Left kidney (tissue), 8 donors: ENCODE data around the gene LRRC30. TPM values are rescaled to one million over a fixed set of nuclear protein-coding genes. Genes with fewer than 3 reads are reported as not detected.
"Not testable (repeated sequence)": the region's sequence is repeated elsewhere in the genome, so short reads cannot be mapped to it uniquely, and the experiment has no call there.

Experiments
- DNase-seq: peaks from one replicate; pipeline ENCODE4 v3.0.0-alpha.2; 2013
- long read RNA-seq, 8 donors: transcript quantifications; one replicate each; lab custom pipeline, GENCODE V29; 2026
- polyA plus RNA-seq: library from polyadenylated mRNA; unstranded; fragments of 120-200 nt; gene quantifications from one replicate; pipeline ENCODE4 v1.2.1, GENCODE V29; 2013; ENCODE audit not compliant: insufficient read length

LRRC30 gene
- 0.40 TPM for polyA plus RNA-seq
- long read RNA-seq, donor 1 = 0 reads
- long read RNA-seq, donor 2, partial matches to known transcripts = 0 of 2 reads
- long read RNA-seq, donor 2, other reads (novel, unspliced or antisense) = 0 of 2 reads
- long read RNA-seq, donor 3 = 0 reads
- long read RNA-seq, donor 4 = 0 reads
- long read RNA-seq, donor 5 = 0 reads
- long read RNA-seq, donor 6 = 0 reads
- long read RNA-seq, donor 7, partial matches to known transcripts = 0 of 1 reads
- long read RNA-seq, donor 7, other reads (novel, unspliced or antisense) = 0 of 1 reads
- long read RNA-seq, donor 8 = 0 reads

DNA sequence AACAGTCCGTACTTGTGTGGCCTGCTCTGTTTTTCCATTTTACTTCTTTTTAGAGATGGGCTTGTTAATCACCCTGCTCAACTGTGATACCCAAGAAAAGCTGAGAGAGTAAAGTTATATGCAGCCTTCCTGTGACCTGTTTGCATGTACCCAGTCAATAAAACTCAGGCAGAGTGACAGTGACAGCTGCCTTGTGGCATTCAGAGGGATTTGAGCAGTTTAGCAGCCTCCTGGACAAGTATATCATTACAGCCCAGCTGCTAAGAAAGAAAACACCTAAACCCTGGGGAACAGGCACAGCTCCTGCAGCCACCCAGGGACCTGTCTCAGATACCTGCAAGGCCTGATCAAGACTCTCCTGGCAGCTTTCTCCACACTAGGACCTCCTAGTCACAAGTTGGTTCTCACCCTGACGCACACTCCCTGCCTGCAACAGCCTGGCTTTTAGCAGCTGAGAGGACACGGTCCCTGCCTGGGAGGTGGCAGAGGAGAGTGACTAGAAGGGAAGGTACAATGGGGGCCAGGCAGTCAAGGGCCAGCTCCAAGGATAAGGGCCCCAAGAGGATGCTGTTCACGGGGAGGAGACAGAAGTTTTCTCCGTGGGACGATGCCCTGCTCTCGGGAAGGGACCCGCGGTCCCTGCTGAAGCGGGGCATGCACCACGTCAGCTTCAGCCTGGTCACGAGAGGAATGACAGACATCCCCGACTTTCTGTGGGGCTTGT is at the start of gene LRRC30:
LRRC30 (plus strand) TSS at position 464 of the 724 bp plus-strand sequence; CDS start at position 514, 50 bp downstream.
- no peak for DNase-seq

DNA sequence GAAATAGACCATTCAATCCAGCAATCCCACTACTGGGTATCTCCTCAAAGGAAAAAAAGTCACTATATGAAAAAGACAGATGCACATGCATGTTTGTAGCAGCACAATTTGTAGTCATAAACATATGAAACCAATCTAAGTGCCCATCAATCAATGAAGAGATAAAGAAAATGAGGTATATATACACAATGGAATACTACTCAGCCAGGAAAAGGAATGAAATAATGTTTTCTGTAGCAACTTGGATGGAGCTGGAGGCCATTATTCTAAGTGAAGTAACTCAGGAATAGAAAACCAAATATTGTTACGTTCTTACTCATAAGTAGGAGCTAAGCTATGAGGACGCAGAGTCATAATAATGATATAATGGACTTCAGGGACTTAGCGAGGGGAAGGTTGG is 45.2 kb upstream of the LRRC30 start:
- DNase-seq = no peak

DNA sequence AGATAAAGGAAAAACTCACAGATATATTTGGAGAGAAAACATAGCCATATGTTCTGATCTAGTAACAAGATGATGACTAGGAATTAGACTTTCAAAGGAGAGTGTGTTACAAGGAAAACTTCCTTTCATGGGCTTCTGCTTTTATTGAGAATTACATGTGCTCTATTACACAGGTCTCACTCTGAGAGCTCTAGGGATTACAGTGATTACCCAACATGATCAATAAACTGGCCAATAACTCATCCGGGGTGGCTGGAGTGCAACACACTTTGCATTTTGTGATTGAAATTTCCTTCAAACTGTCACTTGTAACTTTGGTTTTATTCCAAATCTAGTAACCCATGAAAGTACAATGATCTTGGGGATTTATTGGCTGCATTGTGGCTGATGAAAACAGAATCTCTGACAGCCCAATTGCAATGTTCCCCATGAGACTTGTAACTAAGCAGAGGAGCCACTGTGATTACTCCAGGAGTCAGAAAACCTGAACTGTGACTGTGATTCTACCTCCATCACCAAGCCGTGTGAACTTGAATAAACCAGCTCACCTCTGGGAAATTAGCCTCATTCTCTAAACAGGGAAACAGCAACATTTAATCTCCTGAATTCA is 40.2 kb upstream of the LRRC30 start:
- DNase-seq = no peak

DNA sequence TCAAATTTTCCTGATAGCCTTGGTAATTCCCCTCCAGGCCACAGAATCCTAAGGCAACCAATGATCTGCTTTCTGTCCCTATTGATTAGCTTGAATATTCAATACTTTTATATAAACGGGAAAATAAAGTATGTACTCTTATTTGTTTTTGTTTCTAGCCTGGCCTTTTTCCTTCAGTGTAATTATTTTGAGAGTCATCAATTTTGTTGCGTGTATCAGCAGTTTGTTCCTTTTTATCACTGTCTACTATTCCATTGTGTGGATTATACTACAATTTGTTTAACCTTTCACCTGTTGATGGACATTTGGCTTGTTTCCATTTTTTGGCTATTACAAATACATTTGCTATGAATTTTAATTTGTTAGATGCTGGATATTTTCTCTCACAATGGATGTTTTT is 39.2 kb upstream of the LRRC30 start:
- DNase-seq = no peak

DNA sequence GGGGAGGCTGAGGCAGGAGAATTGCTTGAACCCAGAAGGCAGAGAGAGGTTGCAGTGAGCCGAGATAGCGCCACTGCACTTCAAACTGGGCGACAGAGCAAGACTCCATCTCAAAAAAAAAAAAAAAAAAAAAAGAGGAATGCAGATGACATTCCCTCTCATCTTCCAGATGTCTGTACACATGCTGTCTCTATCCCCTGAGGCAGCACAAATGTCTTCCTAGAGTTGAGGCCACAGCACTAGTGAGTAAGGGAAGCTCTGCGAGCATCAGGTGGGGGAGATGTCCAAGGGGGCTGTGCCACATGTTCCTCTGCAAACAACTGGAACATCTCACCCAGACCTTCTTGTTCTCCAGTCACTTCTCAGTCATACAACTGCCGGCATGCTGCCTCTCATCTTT is 35.6 kb upstream of the LRRC30 start:
- DNase-seq = no peak

DNA sequence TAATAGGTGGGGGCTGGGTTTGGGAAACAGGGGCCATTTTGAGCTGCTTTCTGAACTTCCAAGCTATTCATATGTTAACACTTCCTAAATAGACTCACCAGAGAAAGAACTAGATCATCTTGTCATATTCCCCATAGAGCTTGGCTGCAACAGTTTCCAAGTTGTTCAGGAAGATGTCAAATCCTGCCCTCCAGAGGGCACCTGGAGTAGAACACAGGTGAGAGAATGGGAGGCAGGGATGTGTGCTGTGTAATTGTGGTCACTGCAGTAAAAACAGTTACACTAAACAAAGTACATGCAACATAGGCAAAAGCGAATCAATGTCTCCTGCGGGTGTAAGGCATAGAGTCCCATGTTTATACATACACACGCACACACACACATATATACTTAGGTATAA is 34.5 kb upstream of the LRRC30 start:
- no peak for DNase-seq

DNA sequence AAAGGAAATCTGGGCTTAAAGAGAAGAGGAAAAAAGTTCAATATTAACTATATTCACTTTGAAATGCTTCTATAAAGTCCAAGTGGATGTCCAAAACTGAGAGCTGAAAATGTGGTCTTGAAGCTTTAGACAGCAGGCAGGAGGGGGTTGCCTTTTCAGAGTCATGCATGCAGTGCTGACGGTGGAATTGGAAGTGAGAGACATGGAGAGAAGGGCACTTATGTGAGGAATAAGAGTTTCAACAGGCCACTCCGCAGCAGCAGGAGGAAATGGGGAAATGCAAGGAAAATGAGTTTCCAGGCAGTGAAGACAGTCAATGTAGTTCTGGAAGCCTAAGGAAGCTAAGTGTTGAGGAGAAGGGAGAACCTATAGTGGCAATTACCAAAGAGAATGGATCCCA is 33.0 kb upstream of the LRRC30 start:
- no peak for DNase-seq

DNA sequence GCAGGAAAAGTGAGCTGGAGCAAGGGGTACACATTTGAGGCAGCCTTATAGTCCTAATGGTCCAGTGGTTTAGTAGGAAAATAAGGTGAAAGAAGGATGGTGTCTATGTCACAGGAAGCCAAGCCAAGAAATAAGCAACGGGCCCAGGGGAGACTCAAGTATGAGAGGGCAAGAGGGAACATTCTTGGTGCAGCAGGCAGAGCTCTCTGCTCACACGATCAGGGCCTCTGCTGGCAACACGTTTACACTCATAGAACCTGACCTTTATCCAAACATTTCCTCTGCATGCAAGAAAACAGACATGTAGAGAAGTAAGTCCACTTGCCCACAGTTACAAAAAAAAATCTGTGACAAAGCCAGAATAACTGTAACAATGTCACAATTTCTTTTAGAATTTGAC is 32.6 kb upstream of the LRRC30 start:
- DNase-seq = no peak

DNA sequence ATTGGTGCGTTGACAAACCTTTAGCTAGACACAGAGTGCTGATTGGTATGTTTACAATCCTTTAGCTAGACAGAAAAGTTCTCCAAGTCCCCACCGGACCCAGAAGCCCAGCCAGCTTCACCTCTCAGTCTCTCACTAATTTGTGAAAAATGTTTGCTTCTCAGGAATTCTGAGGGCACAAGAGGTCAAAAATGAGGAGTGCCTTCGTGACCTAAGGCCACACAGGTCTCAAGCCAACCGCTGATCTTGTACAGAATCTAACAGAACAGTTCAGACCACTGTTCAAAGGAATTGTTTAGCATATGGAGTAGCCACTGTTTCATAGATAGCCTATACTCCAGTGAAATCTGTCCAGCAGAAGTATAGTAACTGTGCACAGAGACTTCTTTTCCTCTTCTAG is 29.8 kb upstream of the LRRC30 start:
- no peak for DNase-seq

DNA sequence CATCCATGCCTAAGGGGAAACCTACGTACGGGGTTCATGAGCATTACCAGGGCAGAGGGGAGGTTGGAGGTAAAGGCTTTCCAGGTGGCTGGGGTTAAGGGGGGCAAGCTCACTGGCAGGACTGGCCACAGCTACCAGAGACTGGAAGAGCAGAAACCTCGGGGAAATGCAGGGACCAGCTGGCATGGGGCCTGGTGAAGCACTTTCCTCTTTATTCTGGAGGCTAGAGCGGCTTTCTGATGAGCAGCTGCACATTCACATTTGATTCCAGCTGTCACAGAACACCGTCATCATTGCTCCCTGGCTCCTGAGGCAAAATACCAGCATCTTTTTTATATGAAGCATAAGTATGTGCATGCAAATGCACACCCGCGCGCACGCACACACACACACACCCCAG is 28.7 kb upstream of the LRRC30 start:
- no peak for DNase-seq

DNA sequence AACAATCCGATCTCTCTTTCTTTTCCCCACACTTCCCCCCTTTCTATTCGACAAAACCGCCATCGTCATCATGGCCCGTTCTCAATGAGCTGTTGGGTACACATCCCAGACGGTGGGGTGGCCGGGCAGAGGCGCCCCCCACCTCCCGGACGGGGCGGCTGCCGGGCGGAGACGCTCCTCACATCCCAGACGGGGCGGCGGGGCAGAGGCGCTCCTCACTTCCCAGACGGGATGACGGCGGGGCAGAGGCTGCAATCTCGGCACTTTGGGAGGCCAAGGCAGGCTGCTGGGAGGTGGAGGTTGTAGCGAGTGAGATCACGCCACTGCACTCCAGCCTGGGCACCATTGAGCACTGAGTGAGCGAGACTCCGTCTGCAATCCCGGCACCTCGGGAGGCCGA is 27.3 kb upstream of the LRRC30 start:
- DNase-seq = not testable (repeated sequence)

DNA sequence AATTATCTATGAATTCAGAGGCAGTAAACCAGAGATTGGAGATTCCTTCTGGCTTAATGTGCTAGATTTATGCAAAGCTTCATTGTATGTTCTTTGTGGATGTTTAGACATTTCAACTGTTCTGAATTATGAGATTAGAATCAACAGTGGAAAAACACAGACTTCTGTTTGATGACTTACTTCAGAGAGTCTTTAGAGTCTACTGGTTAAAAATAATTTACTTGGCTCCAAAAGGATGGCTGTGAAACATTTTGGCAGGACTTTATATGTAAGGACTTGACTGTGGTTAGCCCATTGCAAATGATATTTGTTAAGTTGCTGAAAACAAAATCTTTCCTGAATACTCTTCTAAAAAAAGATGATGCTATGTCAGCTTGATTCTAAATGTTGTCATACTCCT is 25.5 kb upstream of the LRRC30 start:
- no peak for DNase-seq

DNA sequence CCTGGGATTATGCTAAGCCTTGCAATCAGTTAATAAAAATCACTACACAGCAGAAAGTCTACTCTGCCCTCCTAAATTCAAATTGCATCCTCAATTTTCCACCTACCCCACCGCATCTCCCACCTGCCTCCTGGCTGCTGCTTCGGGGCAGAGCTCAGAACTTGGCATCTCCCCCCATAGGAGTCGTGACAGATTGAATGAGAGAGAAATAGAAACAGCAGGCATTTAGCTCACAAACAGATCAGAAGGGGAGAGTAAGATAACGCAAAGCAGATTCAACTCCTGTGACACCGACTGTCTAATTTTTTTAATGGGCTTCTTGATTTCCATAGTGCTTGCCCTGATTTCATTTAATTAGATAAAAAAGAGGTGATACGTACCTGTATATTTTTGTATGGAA is 24.7 kb upstream of the LRRC30 start:
- no peak for DNase-seq

DNA sequence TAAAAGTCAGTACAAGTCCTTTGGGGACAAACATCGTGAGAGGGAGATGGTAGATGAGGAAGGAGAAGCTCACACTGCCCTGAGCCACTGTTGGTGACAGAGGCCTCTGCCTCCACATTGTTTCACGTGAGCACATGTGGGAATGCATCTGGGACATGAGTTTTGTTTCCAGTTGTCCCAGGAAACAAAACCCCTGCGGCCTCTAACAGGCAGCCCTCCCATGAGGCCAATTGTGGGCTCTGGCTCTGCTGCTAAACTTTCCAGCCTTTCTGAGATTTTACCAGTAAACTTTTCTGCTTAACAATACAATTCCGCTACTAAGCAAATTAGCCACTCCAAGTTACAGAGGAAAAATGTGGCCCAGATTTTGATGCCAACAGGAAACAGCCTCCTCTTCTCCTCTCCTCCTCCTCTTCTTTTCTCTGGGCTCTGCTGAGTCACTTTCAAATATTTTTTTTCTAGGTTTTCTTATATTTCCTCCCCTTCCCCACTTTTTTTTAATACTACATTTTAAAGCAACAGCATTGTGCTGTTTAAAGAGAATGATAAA is 23.4 kb upstream of the LRRC30 start:
- no peak for DNase-seq

DNA sequence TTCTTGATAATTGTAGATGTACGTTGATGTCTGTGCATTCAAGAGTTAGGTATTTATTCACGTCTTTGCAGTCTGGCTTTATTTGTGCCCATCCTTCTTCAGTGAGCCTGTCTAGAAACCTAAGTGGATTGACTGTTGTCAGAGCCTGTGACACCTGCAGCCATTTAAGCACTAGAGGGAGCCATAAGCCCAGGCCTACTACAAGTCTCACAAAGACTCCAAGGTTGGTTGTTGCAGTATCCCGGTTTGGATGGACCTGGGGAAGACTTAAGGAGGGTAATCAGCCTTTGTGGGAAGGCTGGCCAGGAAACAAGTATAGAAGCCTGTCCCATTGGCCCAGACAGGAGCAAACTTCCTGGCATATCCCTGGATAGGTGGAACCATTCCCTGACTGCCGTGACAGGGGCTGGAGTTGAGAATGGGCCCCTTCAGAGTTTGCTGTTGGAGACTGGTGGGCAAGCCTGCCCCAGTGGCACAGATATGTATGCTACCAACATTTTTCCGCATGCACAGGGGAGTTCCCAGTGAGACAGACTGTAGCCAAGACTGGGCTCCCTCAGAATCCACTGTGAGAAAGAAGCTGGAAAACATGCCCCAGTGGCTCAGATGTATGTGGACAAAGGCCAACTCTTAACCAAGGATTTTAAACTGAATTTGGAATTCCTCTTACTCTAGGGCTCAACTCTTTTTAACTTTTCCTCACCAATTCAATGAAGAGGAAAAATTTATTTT is 9.3 kb upstream of the LRRC30 start:
- peak; percentile 56 for DNase-seq

DNA sequence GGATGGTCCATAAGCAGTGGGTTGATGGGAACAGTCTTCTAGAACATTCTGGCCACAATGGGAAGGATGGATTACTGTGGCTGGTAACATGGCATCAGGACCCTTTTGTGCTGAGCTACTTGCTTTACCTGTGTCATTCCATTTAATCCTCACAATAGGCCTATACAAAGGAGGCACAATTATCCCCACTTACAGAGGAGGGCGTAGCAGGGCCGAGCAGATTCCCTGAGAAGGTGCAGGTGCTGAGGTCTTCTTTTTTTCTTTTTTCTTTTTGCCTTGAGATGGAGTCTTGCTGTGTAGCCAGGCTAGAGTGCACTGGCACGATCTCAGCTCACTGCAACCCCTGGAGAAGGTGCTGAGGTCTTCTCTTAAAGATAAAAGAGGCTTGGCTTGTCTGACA is 6.7 kb upstream of the LRRC30 start:
- no peak for DNase-seq

DNA sequence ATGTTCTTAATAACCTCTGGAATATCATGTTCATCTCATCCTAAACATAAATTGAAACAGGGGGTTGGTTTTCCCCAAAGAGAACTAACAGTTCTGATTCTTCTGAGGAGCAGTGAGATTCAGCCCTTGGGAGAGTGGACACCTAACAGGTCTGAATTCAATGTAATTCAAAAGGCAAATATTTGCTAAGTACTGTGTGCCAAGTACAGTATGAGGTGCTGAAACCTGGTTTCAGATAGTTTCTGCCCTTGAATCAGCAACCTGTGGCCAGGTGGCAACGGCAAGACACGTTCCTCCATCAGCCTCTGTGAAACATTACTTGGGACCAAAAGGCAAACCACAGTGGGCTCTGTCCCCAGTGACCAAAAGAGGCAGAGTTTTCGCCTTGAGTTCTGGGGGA is 1.3 kb downstream of the LRRC30 start:
- no peak for DNase-seq

DNA sequence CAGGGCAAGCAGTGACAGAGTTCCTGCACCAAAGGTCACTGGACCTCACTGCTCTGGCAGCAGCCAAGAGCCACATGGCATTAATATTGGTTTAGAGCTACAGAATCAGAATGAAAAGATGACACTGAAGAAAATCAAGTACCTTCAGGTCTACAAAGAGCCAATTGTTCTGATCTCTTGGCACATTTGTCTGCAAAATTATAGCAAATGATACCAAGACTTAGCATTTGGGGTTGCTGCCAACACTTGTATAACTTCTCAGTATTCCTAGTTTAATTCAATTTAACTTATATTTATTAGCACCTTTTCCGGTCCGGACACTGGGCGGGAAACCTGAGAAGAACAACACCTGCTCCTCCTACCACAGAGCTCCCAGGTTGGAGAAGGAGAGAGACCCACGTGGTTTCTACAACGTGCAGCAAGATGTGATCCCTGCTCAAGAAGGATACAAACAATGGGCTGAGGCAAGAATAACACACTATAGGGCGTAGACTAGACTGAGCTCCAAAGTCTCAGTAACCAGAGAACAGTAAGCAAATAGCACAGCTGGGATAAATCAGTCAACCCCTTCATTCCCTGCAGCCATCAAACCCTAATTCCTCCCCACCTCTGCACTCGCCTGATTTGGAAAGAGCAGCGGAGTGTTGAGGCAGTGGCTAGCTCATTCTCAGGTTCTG is 2.4 kb downstream of the LRRC30 start:
- peak; percentile 45 for DNase-seq

DNA sequence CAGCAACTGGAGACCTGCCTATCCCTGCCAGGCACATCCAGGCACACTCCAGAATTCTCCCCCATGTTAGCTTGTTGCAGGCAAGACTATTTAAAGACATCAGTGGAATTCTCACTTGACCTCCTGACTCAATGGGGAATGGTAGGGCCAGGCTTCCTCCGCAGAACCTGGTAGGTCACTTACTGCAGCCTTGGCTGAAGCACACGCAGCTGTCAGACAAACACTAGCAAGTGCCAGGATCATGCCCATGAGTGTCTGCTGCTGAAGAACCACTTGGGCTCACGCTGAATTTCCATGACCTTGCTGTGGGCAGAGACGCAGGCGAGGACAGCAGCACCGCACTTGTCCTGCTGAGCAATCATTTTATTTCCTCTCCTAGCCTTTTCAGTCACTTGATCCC is 3.2 kb downstream of the LRRC30 start:
- DNase-seq = no peak

DNA sequence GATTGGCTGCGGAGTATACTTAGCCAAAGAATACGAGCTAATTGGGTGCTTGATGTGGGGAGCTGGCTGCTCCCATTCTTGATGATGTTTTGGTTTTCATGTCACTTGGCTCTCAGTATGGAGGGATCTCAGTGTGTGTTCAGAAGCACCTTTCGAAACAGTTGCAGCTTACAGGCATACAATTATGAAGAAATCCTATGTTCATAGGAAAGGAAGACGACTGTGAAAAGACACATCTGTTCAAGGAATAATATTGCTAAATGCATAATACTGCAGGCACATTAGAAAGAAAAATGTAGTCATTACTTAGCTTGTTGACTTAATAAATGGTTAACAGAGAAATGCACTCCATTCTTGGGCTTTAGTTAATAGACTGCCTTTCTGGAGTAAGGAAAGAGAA is 4.1 kb downstream of the LRRC30 start:
- no peak for DNase-seq

DNA sequence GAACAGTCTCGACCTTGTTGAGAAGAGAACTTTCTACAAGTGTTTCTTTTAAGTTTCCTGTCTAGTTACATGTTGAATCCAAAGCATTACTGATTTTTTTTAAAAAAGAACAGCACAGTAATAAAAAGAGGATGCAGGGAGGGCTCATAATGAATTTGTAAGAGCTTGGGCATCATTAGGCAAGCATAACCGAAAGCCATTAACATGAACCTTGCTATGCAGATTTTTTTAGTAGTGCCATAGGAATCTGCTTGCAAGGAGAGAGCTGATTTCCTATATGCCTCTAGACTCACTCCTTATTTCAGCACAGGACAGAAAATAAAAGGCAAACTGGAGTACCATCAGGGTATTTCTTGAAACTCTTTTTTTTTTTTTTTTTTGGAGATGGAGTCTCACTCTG is 5.2 kb downstream of the LRRC30 start:
- DNase-seq = no peak

DNA sequence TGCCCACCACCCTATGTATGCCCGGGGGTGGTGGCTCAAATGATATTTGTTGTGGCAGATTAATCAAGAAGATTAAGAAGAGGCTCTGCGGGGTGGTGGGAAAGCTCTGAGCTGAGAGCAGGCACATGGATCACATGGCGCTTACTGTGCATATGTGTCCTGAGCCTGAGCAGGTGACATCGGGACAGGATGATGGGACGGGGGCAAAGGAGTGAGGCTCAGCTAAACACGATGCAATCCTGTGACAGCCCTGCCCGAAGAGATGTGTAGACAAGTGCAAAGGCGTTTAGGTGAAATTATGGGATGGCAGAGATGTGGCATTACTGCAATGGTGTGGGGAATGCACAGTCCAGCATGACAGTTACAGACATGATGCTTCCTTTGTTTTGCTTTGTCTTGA is 6.0 kb downstream of the LRRC30 start:
- no peak for DNase-seq
